RWPE1 (cell line): ENCODE data around the gene ANKRD44.

Experiments used
- CTCF ChIA-PET: fragments of 350-600 bp; sonication (Branson Sonifier 250); formaldehyde crosslinking; extraction: SDS; loops from one replicate; lab custom pipeline; 2021; lab: Yijun Ruan, JAX
- POLR2A ChIA-PET: fragments of 400-600 bp; formaldehyde crosslinking; extraction: SDS; loops from one replicate; lab custom pipeline; 2020; ENCODE audit warnings: antibody characterized with exemption; ENCODE audit not compliant: low non-redundant PET; lab: Yijun Ruan, JAX
- DNase-seq: peaks from one replicate; pipeline ENCODE4 v3.0.0; 2012; ENCODE audit warnings: low spot score
- H3K27ac ChIP-seq: fragments of 450-650 bp; 2 replicates; pipeline ENCODE4 v1.5.1; 2017
- CTCF ChIP-seq: fragments of 450-650 bp; conservative IDR thresholded peaks from 2 replicates; pipeline ENCODE4 v1.5.1; 2017; ENCODE audit warnings: low read depth, mild to moderate bottlenecking

Gene ANKRD44

GRCh38 chr2:197168705-197169104 lies 141.9 kb downstream of the ANKRD44 start:
- CTCF ChIA-PET, result interaction anchor here (0.5 to 0.8 kb wide), 2 partner anchors 38 to 228 kb away, joined by 3 to 4 read pairs; no protein-coding TSS in a partner anchor
- POLR2A ChIA-PET, result no interaction called here
- no peak overlapping the region for H3K27ac ChIP-seq
- DNase-seq, result no peak
- no peak; the same call in 1 of the 2 replicates for TF ChIP-seq CTCF

- no peak overlapping the region for H3K27ac ChIP-seq
- TF ChIP-seq CTCF, result no peak
- POLR2A ChIA-PET, result no interaction called here
- CTCF ChIA-PET, result interaction anchor here (0.5 to 0.8 kb wide), 3 partner anchors 8 to 229 kb away, joined by 3 to 4 read pairs (median 4); no protein-coding TSS in a partner anchor
- no peak for DNase-seq
Observed at GRCh38 chr2:197167608-197168314, 142.8 kb downstream of the ANKRD44 start.

GRCh38 chr2:197165020-197165419 lies 145.6 kb downstream of the ANKRD44 start:
- H3K27ac ChIP-seq, result no peak overlapping the region
- no peak for DNase-seq
- no peak for TF ChIP-seq CTCF
- POLR2A ChIA-PET, result no interaction called here
- CTCF ChIA-PET, result no interaction called here

- CTCF ChIA-PET, result no interaction called here
- POLR2A ChIA-PET, result no interaction called here
- TF ChIP-seq CTCF, result no peak
- no peak for DNase-seq
- no peak overlapping the region for H3K27ac ChIP-seq
Observed at GRCh38 chr2:197164141-197164754, 146.3 kb downstream of the ANKRD44 start.

- TF ChIP-seq CTCF, result no peak
- ChIA-PET CTCF (no interaction called here), POLR2A (no interaction called here)
- no peak overlapping the region for H3K27ac ChIP-seq
- DNase-seq, result no peak
Observed at GRCh38 chr2:197163712-197164140, 146.9 kb downstream of the ANKRD44 start.

- H3K27ac ChIP-seq, result no peak overlapping the region
- CTCF ChIA-PET, result interaction anchor here (0.8 kb wide), 1 partner anchor 49 kb away, joined by 3 read pairs; no protein-coding TSS in a partner anchor
- TF ChIP-seq CTCF, result no peak
- POLR2A ChIA-PET, result no interaction called here
- DNase-seq, result no peak
Observed at GRCh38 chr2:197161774-197162173, 148.8 kb downstream of the ANKRD44 start.
